ENCODE measurements around the gene KIF19. TPM values are rescaled to one million over a fixed set of nuclear protein-coding genes. Genes with fewer than 3 reads are reported as not detected.
A peak's percentile ranks its signal among the peaks of the same experiment; 100 is the strongest.

The KIF19 gene
- polyA plus RNA-seq, 1 experiment = not detected

- no peaks in the 10 kb centered on the region for H3K27me3 ChIP-seq (ENCODE audit: control insufficient read depth, insufficient read depth, low read length)
- ChIA-PET POLR2A (no interaction called here), CTCF (no interaction called here)
- DNase-seq (ENCODE audit: low read depth) = no peak
- no peak overlapping the region for H3K4me3 ChIP-seq (ENCODE audit: low read depth, low read length)
- TF ChIP-seq CTCF (IDR thresholded peaks at IDR 0.05; ENCODE audit: insufficient read depth, low read depth, low read length) = no peak
- no peaks in the 10 kb centered on the region for H3K36me3 ChIP-seq (ENCODE audit: control insufficient read depth, insufficient read depth, low read length)
These were observed 36.3 kb upstream of the KIF19 start for GRCh38 chr17:74289688-74290087.

- ChIA-PET CTCF (no interaction called here), POLR2A (no interaction called here)
- DNase-seq (ENCODE audit: low read depth) = no peak
- H3K4me3 ChIP-seq (ENCODE audit: low read depth, low read length) = no peak overlapping the region
- no peaks in the 10 kb centered on the region for H3K36me3 ChIP-seq (ENCODE audit: control insufficient read depth, insufficient read depth, low read length)
- H3K27me3 ChIP-seq (ENCODE audit: control insufficient read depth, insufficient read depth, low read length) = no peaks in the 10 kb centered on the region
- TF ChIP-seq CTCF (IDR thresholded peaks at IDR 0.05; ENCODE audit: insufficient read depth, low read depth, low read length) = no peak
These were observed 35.7 kb upstream of the KIF19 start for GRCh38 chr17:74290340-74290739.

DNA sequence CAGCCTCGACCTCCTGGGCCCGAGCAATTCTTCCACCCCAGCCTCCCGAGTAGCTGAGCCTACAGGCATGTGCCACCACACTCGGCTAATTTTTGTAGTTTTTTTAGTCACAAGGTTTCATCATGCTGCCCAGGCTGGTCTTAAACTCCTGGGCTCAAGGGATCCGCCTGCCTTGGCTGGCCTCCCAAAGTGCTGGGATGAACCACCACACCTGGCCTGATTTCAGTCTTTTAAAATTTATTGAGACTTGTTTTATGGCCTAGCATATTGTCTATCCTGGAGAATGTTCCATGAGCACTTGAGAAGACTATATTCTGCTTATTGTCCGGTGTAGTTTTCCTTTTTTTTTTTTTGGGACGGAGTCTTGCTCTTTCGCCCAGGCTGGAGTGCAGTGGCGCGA lies 33.5 kb upstream of the KIF19 start:
- no peaks in the 10 kb centered on the region for H3K36me3 ChIP-seq (ENCODE audit: control insufficient read depth, insufficient read depth, low read length)
- CTCF ChIA-PET = interaction anchor here (0.7 kb wide), 1 partner anchor 9 kb away, joined by 3 read pairs; no protein-coding TSS in a partner anchor
- no peak overlapping the region for H3K4me3 ChIP-seq (ENCODE audit: low read depth, low read length)
- H3K27me3 ChIP-seq (ENCODE audit: control insufficient read depth, insufficient read depth, low read length) = peaks cover 2% of the 10 kb centered on the region; the same call in 1 of the 2 replicates
- POLR2A ChIA-PET = no interaction called here
- DNase-seq (ENCODE audit: low read depth) = no peak
- TF ChIP-seq CTCF (IDR thresholded peaks at IDR 0.05; ENCODE audit: insufficient read depth, low read depth, low read length) = no peak

GRCh38 chr17:74295625-74296547 lies 30.1 kb upstream of the KIF19 start:
- ChIA-PET CTCF (interaction anchor here (0.8 kb wide), 1 partner anchor 83 kb away, joined by 3 read pairs; no protein-coding TSS in a partner anchor), POLR2A (no interaction called here)
- no peak for DNase-seq (ENCODE audit: low read depth)
- H3K36me3 ChIP-seq (ENCODE audit: control insufficient read depth, insufficient read depth, low read length) = no peaks in the 10 kb centered on the region
- no peak for TF ChIP-seq CTCF (IDR thresholded peaks at IDR 0.05; ENCODE audit: insufficient read depth, low read depth, low read length)
- H3K4me3 ChIP-seq (ENCODE audit: low read depth, low read length) = no peak overlapping the region
- H3K27me3 ChIP-seq (ENCODE audit: control insufficient read depth, insufficient read depth, low read length) = peaks cover 2% of the 10 kb centered on the region; the same call in 1 of the 2 replicates

DNA sequence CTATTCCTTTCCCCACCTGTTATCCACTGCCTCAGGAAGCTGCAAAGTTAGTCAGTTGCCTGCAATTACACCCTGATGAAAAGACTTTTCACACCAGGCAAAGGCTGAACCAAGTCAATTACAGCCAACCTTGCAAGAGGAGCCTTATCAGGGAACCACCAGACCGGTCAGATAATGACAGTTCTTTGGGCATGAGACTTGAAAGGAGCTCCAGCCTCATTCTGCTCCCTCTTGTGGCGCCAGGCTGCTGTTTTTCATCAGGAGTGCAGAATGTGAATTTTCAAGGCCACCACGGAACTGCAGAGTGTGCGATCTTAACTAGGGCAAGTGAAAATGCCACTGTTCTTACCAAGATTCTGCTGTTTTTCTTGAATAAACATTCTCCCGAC lies 29.5 kb upstream of the KIF19 start:
- Histone ChIP-seq H3K27me3 (ENCODE audit: control insufficient read depth, insufficient read depth, low read length) (peaks cover 2% of the 10 kb centered on the region; the same call in 1 of the 2 replicates), H3K4me3 (ENCODE audit: low read depth, low read length) (no peak overlapping the region), H3K36me3 (ENCODE audit: control insufficient read depth, insufficient read depth, low read length) (no peaks in the 10 kb centered on the region)
- TF ChIP-seq CTCF (IDR thresholded peaks at IDR 0.05; ENCODE audit: insufficient read depth, low read depth, low read length) = peak; percentile 51
- ChIA-PET CTCF (interaction anchor here (0.8 kb wide), 1 partner anchor 84 kb away, joined by 3 read pairs; no protein-coding TSS in a partner anchor), POLR2A (no interaction called here)
- DNase-seq (ENCODE audit: low read depth) = no peak
